ENCODE measurements around the gene LGALS3.

LGALS3 gene

GRCh38 chr14:55160989-55161388 lies 31.9 kb downstream of the LGALS3 start:
- Histone ChIP-seq H3K4me2 (ENCODE audit: low read depth, low read length, poor library complexity, severe bottlenecking) (no peak overlapping the region), H2AFZ (ENCODE audit: low read depth, low read length, severe bottlenecking) (no peak overlapping the region), H3F3A (ENCODE audit: insufficient read depth) (peaks cover 4% of the 10 kb centered on the region; the same call in 1 of the 2 replicates), H3K27ac (ENCODE audit: low read depth, low read length) (no peak overlapping the region), H3K36me3 (ENCODE audit: low read length) (peaks cover 50% of the 10 kb centered on the region), H3K27me3 (ENCODE audit: low read length) (no peaks in the 10 kb centered on the region), H4K20me1 (ENCODE audit: low read depth, low read length) (no peaks in the 10 kb centered on the region), H3K79me2 (ENCODE audit: insufficient read depth, low read length) (no peaks in the 10 kb centered on the region), H3K4me3 (ENCODE audit: insufficient read depth, low read length, poor library complexity, severe bottlenecking) (no peak overlapping the region), H3K9me3 (ENCODE audit: insufficient read depth, low read length) (no peaks in the 10 kb centered on the region), H3K9ac (ENCODE audit: low read length) (no peak overlapping the region), H3K9me2 (replicated peaks; ENCODE audit: insufficient read depth, low read length) (no peaks in the 10 kb centered on the region)
- TF ChIP-seq EZH2phosphoT487 (conservative IDR thresholded peaks at IDR 0.05; ENCODE audit: low read length) (no peak), CTCF (IDR thresholded peaks at IDR 0.05; ENCODE audit: insufficient read depth, low read length, poor library complexity, severe bottlenecking) (no peak)

GRCh38 chr14:55170526-55170925 lies 41.5 kb downstream of the LGALS3 start:
- no peaks in the 10 kb centered on the region for H3K9me2 ChIP-seq (replicated peaks; ENCODE audit: insufficient read depth, low read length)
- H3K9me3 ChIP-seq (ENCODE audit: insufficient read depth, low read length), result no peaks in the 10 kb centered on the region
- H3K27ac ChIP-seq (ENCODE audit: low read depth, low read length), result no peak overlapping the region
- no peak overlapping the region for H3K4me3 ChIP-seq (ENCODE audit: insufficient read depth, low read length, poor library complexity, severe bottlenecking)
- no peak overlapping the region for H3K4me2 ChIP-seq (ENCODE audit: low read depth, low read length, poor library complexity, severe bottlenecking)
- TF ChIP-seq CTCF (IDR thresholded peaks at IDR 0.05; ENCODE audit: insufficient read depth, low read length, poor library complexity, severe bottlenecking), result no peak
- TF ChIP-seq EZH2phosphoT487 (conservative IDR thresholded peaks at IDR 0.05; ENCODE audit: low read length), result no peak
- H3K79me2 ChIP-seq (ENCODE audit: insufficient read depth, low read length), result no peaks in the 10 kb centered on the region
- no peaks in the 10 kb centered on the region for H4K20me1 ChIP-seq (ENCODE audit: low read depth, low read length)
- H3F3A ChIP-seq (ENCODE audit: insufficient read depth), result peaks cover 3% of the 10 kb centered on the region; the same call in 1 of the 2 replicates
- no peaks in the 10 kb centered on the region for H3K27me3 ChIP-seq (ENCODE audit: low read length)
- H2AFZ ChIP-seq (ENCODE audit: low read depth, low read length, severe bottlenecking), result no peak overlapping the region
- no peak overlapping the region for H3K9ac ChIP-seq (ENCODE audit: low read length)
- peaks cover 33% of the 10 kb centered on the region for H3K36me3 ChIP-seq (ENCODE audit: low read length)

- Histone ChIP-seq H3K4me3 (ENCODE audit: insufficient read depth, low read length, poor library complexity, severe bottlenecking) (no peak overlapping the region), H3K9me3 (ENCODE audit: insufficient read depth, low read length) (no peaks in the 10 kb centered on the region), H3F3A (ENCODE audit: insufficient read depth) (peaks cover 8% of the 10 kb centered on the region; the same call in 1 of the 2 replicates), H3K27ac (ENCODE audit: low read depth, low read length) (no peak overlapping the region), H2AFZ (ENCODE audit: low read depth, low read length, severe bottlenecking) (no peak overlapping the region), H4K20me1 (ENCODE audit: low read depth, low read length) (no peaks in the 10 kb centered on the region), H3K27me3 (ENCODE audit: low read length) (no peaks in the 10 kb centered on the region), H3K9ac (ENCODE audit: low read length) (no peak overlapping the region), H3K36me3 (ENCODE audit: low read length) (peaks cover 65% of the 10 kb centered on the region), H3K4me2 (ENCODE audit: low read depth, low read length, poor library complexity, severe bottlenecking) (no peak overlapping the region), H3K79me2 (ENCODE audit: insufficient read depth, low read length) (peaks cover 21% of the 10 kb centered on the region; the same call in 1 of the 2 replicates), H3K9me2 (replicated peaks; ENCODE audit: insufficient read depth, low read length) (no peaks in the 10 kb centered on the region)
- TF ChIP-seq EZH2phosphoT487 (conservative IDR thresholded peaks at IDR 0.05; ENCODE audit: low read length) (no peak), CTCF (IDR thresholded peaks at IDR 0.05; ENCODE audit: insufficient read depth, low read length, poor library complexity, severe bottlenecking) (no peak)
Measured at GRCh38 chr14:55180006-55180405, 51.0 kb downstream of the LGALS3 start.

Data from SU-DHL-6 (cell line).